ENCODE measurements around the gene ATP6V1F. TPM values are rescaled to one million over a fixed set of nuclear protein-coding genes. Genes with fewer than 3 reads are reported as not detected.
A peak's percentile ranks its signal among the peaks of the same experiment; 100 is the strongest.

The ATP6V1F gene
- total RNA-seq, result 127 and 132 TPM in 2 replicates

GRCh38 chr7:128862571-128863432 lies at the start of gene ATP6V1F:
Gene ATP6V1F, plus strand, starts transcription at chr7:128862856. Its CDS starts 49 bp downstream, at chr7:128862905.
- peaks cover 4% of the 10 kb centered on the region for H3K27me3 Mint-ChIP-seq
- peak within 1 kb of the TSS; percentile 96 for H3K27ac Mint-ChIP-seq
- intact Hi-C loops (cut with micrococcal nuclease), result loop anchor here (1.0 kb wide), 4 partner anchors 20 to 361 kb away; partner anchors contain the start of gene CALU
- peaks cover 24% of the 10 kb centered on the region for H3K4me1 Mint-ChIP-seq
- H3K9me3 Mint-ChIP-seq, result no peaks in the 10 kb centered on the region
- peak; percentile 100 for DNase-seq
- peak within 1 kb of the TSS; percentile 93 for H3K4me3 Mint-ChIP-seq
- peaks cover 27% of the 10 kb centered on the region for H3K36me3 Mint-ChIP-seq (ENCODE audit: low read depth)

- intact Hi-C loops (cut with micrococcal nuclease), result no loop called here
- Mint-ChIP-seq H3K27me3 (peaks cover 5% of the 10 kb centered on the region), H3K27ac (no peak overlapping the region), H3K36me3 (ENCODE audit: low read depth) (no peaks in the 10 kb centered on the region), H3K4me3 (no peak overlapping the region), H3K4me1 (no peaks in the 10 kb centered on the region), H3K9me3 (no peaks in the 10 kb centered on the region)
- DNase-seq, result no peak
These were observed 48.2 kb upstream of the ATP6V1F start for GRCh38 chr7:128814499-128814898.

- no peaks in the 10 kb centered on the region for H3K9me3 Mint-ChIP-seq
- H3K4me1 Mint-ChIP-seq, result peaks cover 2% of the 10 kb centered on the region
- intact Hi-C loops (cut with micrococcal nuclease), result no loop called here
- no peak overlapping the region for H3K27ac Mint-ChIP-seq
- peaks cover 9% of the 10 kb centered on the region for H3K27me3 Mint-ChIP-seq
- no peak overlapping the region for H3K4me3 Mint-ChIP-seq
- no peak for DNase-seq
- H3K36me3 Mint-ChIP-seq (ENCODE audit: low read depth), result no peaks in the 10 kb centered on the region
These were observed 47.2 kb upstream of the ATP6V1F start for GRCh38 chr7:128815289-128815942.

- Mint-ChIP-seq H3K4me1 (peaks cover 2% of the 10 kb centered on the region), H3K4me3 (no peak overlapping the region), H3K27me3 (peaks cover 10% of the 10 kb centered on the region), H3K9me3 (no peaks in the 10 kb centered on the region), H3K36me3 (ENCODE audit: low read depth) (no peaks in the 10 kb centered on the region), H3K27ac (no peak overlapping the region)
- no peak for DNase-seq
- intact Hi-C loops (cut with micrococcal nuclease), result no loop called here
These were observed 44.0 kb upstream of the ATP6V1F start for GRCh38 chr7:128818694-128819093.

GRCh38 chr7:128821724-128822123 lies 40.9 kb upstream of the ATP6V1F start:
- no peaks in the 10 kb centered on the region for H3K9me3 Mint-ChIP-seq
- no peak overlapping the region for H3K4me3 Mint-ChIP-seq
- peaks cover 7% of the 10 kb centered on the region for H3K27me3 Mint-ChIP-seq
- DNase-seq, result no peak
- no peaks in the 10 kb centered on the region for H3K36me3 Mint-ChIP-seq (ENCODE audit: low read depth)
- H3K27ac Mint-ChIP-seq, result no peak overlapping the region
- intact Hi-C loops (cut with micrococcal nuclease), result no loop called here
- peaks cover 2% of the 10 kb centered on the region for H3K4me1 Mint-ChIP-seq

GRCh38 chr7:128826512-128826911 lies 36.1 kb upstream of the ATP6V1F start:
- DNase-seq, result no peak
- Mint-ChIP-seq H3K36me3 (ENCODE audit: low read depth) (no peaks in the 10 kb centered on the region), H3K27ac (no peak overlapping the region), H3K4me1 (peaks cover 8% of the 10 kb centered on the region), H3K9me3 (no peaks in the 10 kb centered on the region), H3K4me3 (no peak overlapping the region), H3K27me3 (peaks cover 28% of the 10 kb centered on the region)
- intact Hi-C loops (cut with micrococcal nuclease), result no loop called here

- DNase-seq, result no peak
- intact Hi-C loops (cut with micrococcal nuclease), result no loop called here
- Mint-ChIP-seq H3K4me3 (no peak overlapping the region), H3K4me1 (peaks cover 8% of the 10 kb centered on the region), H3K27ac (no peak overlapping the region), H3K36me3 (ENCODE audit: low read depth) (no peaks in the 10 kb centered on the region), H3K27me3 (peaks cover 30% of the 10 kb centered on the region), H3K9me3 (no peaks in the 10 kb centered on the region)
These were observed 35.8 kb upstream of the ATP6V1F start for GRCh38 chr7:128826916-128827247.

- peaks cover 8% of the 10 kb centered on the region for H3K4me1 Mint-ChIP-seq
- no peaks in the 10 kb centered on the region for H3K9me3 Mint-ChIP-seq
- intact Hi-C loops (cut with micrococcal nuclease), result no loop called here
- peaks cover 32% of the 10 kb centered on the region for H3K27me3 Mint-ChIP-seq
- H3K36me3 Mint-ChIP-seq (ENCODE audit: low read depth), result no peaks in the 10 kb centered on the region
- no peak overlapping the region for H3K4me3 Mint-ChIP-seq
- no peak overlapping the region for H3K27ac Mint-ChIP-seq
- no peak for DNase-seq
These were observed 35.3 kb upstream of the ATP6V1F start for GRCh38 chr7:128827248-128827958.

GRCh38 chr7:128827971-128828711 lies 34.5 kb upstream of the ATP6V1F start:
- intact Hi-C loops (cut with micrococcal nuclease), result no loop called here
- H3K36me3 Mint-ChIP-seq (ENCODE audit: low read depth), result no peaks in the 10 kb centered on the region
- H3K9me3 Mint-ChIP-seq, result no peaks in the 10 kb centered on the region
- DNase-seq, result no peak
- peaks cover 32% of the 10 kb centered on the region for H3K27me3 Mint-ChIP-seq
- no peak overlapping the region for H3K4me3 Mint-ChIP-seq
- H3K27ac Mint-ChIP-seq, result no peak overlapping the region
- H3K4me1 Mint-ChIP-seq, result peaks cover 8% of the 10 kb centered on the region

GRCh38 chr7:128829391-128830166 lies 33.1 kb upstream of the ATP6V1F start:
- H3K27ac Mint-ChIP-seq, result no peak overlapping the region
- no peak for DNase-seq

GRCh38 chr7:128830231-128831177 lies 32.2 kb upstream of the ATP6V1F start, which contains the start of gene FLNC:
Gene FLNC, plus strand, starts transcription at chr7:128830406. Its CDS starts 232 bp downstream, at chr7:128830638.
- intact Hi-C loops (cut with micrococcal nuclease), result no loop called here
- Mint-ChIP-seq H3K4me1 (peaks cover 8% of the 10 kb centered on the region), H3K9me3 (no peaks in the 10 kb centered on the region), H3K4me3 (peak within 1 kb of the TSS; percentile 73), H3K27me3 (peaks cover 42% of the 10 kb centered on the region), H3K27ac (no peak within 1 kb of the TSS), H3K36me3 (ENCODE audit: low read depth) (no peaks in the 10 kb centered on the region)
- DNase-seq, result peak; percentile 79

More at GRCh38 chr7:128829391-128830166, 33.1 kb upstream of the ATP6V1F start:
- Mint-ChIP-seq H3K9me3 (no peaks in the 10 kb centered on the region), H3K4me3 (peak overlapping the region; percentile 45), H3K36me3 (ENCODE audit: low read depth) (no peaks in the 10 kb centered on the region), H3K27me3 (peaks cover 42% of the 10 kb centered on the region), H3K4me1 (peaks cover 8% of the 10 kb centered on the region)
- intact Hi-C loops (cut with micrococcal nuclease), result no loop called here

All from activated CD4-positive, alpha-beta T cell treated with anti-CD3 and anti-CD28 coated beads, Interleukin-2, amount 10 ng/mL, durations not matched to agents 24 days and 14 days (primary cell).